Caki2 (cell line): Measurements from ENCODE around the gene TPRG1. TPM values are rescaled to one million over a fixed set of nuclear protein-coding genes. Genes with fewer than 3 reads are reported as not detected.
A peak's percentile ranks its signal among the peaks of the same experiment; 100 is the strongest.

ENCODE experiments used
- DNase-seq: peaks from one replicate; pipeline ENCODE4 v3.0.0-alpha.2; 2015; ENCODE audit warnings: low read depth
- in situ Hi-C: cut with HindIII; loops from 2 replicates; pipeline ENCODE4 v1.10.0; 2016; ENCODE audit warnings: low sequenced_read_pairs, low pct_unique_long_range_greater_than_20kb, mixed read lengths
- total RNA-seq: library from RNA; depleted of rRNA; stranded (reverse); fragments of >200 nt; shearing (Covaris generic); gene quantifications from 2 replicates; pipeline ENCODE4 v1.2.3, GENCODE V29; 2014; ENCODE audit warnings: low replicate concordance

Gene TPRG1
- total RNA-seq, 1 experiment from 2014 or later = 0.20 TPM

- no peak for DNase-seq
- in situ Hi-C loops = no loop called here
These were observed 13.7 kb upstream of the TPRG1 start for GRCh38 chr3:189158034-189158433.

- in situ Hi-C loops = no loop called here
- no peak for DNase-seq
These were observed 11.1 kb upstream of the TPRG1 start for GRCh38 chr3:189160519-189161309.

- DNase-seq = no peak
These were observed 6.6 kb upstream of the TPRG1 start for GRCh38 chr3:189165092-189165612.

GRCh38 chr3:189166321-189166720 lies 5.5 kb upstream of the TPRG1 start:
- DNase-seq = no peak
- in situ Hi-C loops = no loop called here

More at GRCh38 chr3:189165092-189165612, 6.6 kb upstream of the TPRG1 start:
- in situ Hi-C loops = no loop called here

- in situ Hi-C loops = no loop called here
- DNase-seq = peak; percentile 13
These were observed 4.6 kb upstream of the TPRG1 start for GRCh38 chr3:189167027-189167766.

- in situ Hi-C loops = no loop called here
- no peak for DNase-seq
These were observed 3.1 kb upstream of the TPRG1 start for GRCh38 chr3:189168711-189169110.

- in situ Hi-C loops = no loop called here
- no peak for DNase-seq
These were observed 2.0 kb upstream of the TPRG1 start for GRCh38 chr3:189169728-189170127.

GRCh38 chr3:189170559-189170958 lies 1.2 kb upstream of the TPRG1 start:
- no peak for DNase-seq
- in situ Hi-C loops = no loop called here

- DNase-seq = no peak
- in situ Hi-C loops = no loop called here
These were observed 1.1 kb downstream of the TPRG1 start for GRCh38 chr3:189172668-189173419.

GRCh38 chr3:189184566-189184965 lies 12.8 kb downstream of the TPRG1 start:
- in situ Hi-C loops = no loop called here

GRCh38 chr3:189186101-189186500 lies 14.3 kb downstream of the TPRG1 start:
- no peak for DNase-seq
- in situ Hi-C loops = no loop called here

More at GRCh38 chr3:189184566-189184965, 12.8 kb downstream of the TPRG1 start:
- no peak for DNase-seq

- DNase-seq = no peak
- in situ Hi-C loops = no loop called here
These were observed 16.7 kb downstream of the TPRG1 start for GRCh38 chr3:189188466-189188865.

GRCh38 chr3:189192725-189193124 lies 21.0 kb downstream of the TPRG1 start:
- in situ Hi-C loops = no loop called here
- no peak for DNase-seq

GRCh38 chr3:189195302-189195701 lies 23.5 kb downstream of the TPRG1 start:
- DNase-seq = no peak
- in situ Hi-C loops = no loop called here

- DNase-seq = no peak
- in situ Hi-C loops = no loop called here
These were observed 30.3 kb downstream of the TPRG1 start for GRCh38 chr3:189202106-189202505.

GRCh38 chr3:189202583-189202982 lies 30.8 kb downstream of the TPRG1 start:
- DNase-seq = no peak
- in situ Hi-C loops = no loop called here

GRCh38 chr3:189204167-189204866 lies 32.5 kb downstream of the TPRG1 start:
- in situ Hi-C loops = no loop called here
- no peak for DNase-seq

- DNase-seq = no peak
- in situ Hi-C loops = no loop called here
These were observed 33.2 kb downstream of the TPRG1 start for GRCh38 chr3:189204937-189205336.
